GM20000 (cell line): ENCODE measurements around the gene MTRFR.
"Not testable (repeated sequence)": the region's sequence is repeated elsewhere in the genome, so short reads cannot be mapped to it uniquely, and the experiment has no call there.

Source experiments
- DNase-seq: peaks from one replicate; pipeline ENCODE4 v3.0.0; 2012; ENCODE audit warnings: low spot score
- CTCF ChIP-seq: IDR thresholded peaks from 2 replicates; pipeline ENCODE4 v1.5.1; 2012; ENCODE audit warnings: mild to moderate bottlenecking, control low read depth; ENCODE audit errors: extremely low read depth, missing control alignments

The MTRFR gene

GRCh38 chr12:123238961-123239360 lies 5.7 kb downstream of the MTRFR start:
- DNase-seq: no peak

GRCh38 chr12:123242116-123242904 lies 9.1 kb downstream of the MTRFR start:
- TF ChIP-seq CTCF: no peak
- DNase-seq: no peak

More at GRCh38 chr12:123238961-123239360, 5.7 kb downstream of the MTRFR start:
- no peak for TF ChIP-seq CTCF

- TF ChIP-seq CTCF: no peak
- no peak for DNase-seq
Observed at GRCh38 chr12:123243671-123244262, 10.5 kb downstream of the MTRFR start.

- DNase-seq: no peak
- no peak for TF ChIP-seq CTCF
Observed at GRCh38 chr12:123245678-123246077, 12.4 kb downstream of the MTRFR start.

GRCh38 chr12:123248129-123248528 lies 14.9 kb downstream of the MTRFR start:
- DNase-seq: not testable (repeated sequence)

GRCh38 chr12:123248996-123249741 lies 15.9 kb downstream of the MTRFR start:
- not testable (repeated sequence) for DNase-seq

- DNase-seq: no peak
- TF ChIP-seq CTCF: no peak
Observed at GRCh38 chr12:123250471-123251383, 17.5 kb downstream of the MTRFR start.
